GM23338 (cell line): ENCODE results near the gene ZFR2. TPM values are rescaled to one million over a fixed set of nuclear protein-coding genes. Genes with fewer than 3 reads are reported as not detected.

Experiments used
- ATAC-seq: fragments of 200-7000 bp; cut with Tn5 transposase; 3 replicates; pipeline ENCODE4 v1.9.1; 2020
- DNase-seq: peaks from one replicate; pipeline ENCODE4 v3.0.0-alpha.2; 2015; ENCODE audit warnings: low spot score
- H2AFZ ChIP-seq: fragments of 200-600 bp; sonication (generic); 2 replicates; pipeline ENCODE4 v1.8.0; 2016; ENCODE audit warnings: antibody characterized with exemption, mild to moderate bottlenecking, moderate library complexity
- H3F3A ChIP-seq: fragments of 200-600 bp; sonication (generic); replicated peaks from 2 replicates; pipeline ENCODE4 v1.8.0; 2017; ENCODE audit warnings: antibody characterized with exemption, mixed run types, low read depth
- H3K27ac ChIP-seq: fragments of 200-600 bp; sonication (generic); 2 replicates; pipeline ENCODE4 v1.6.1; 2016; ENCODE audit warnings: low read depth
- H3K27me3 ChIP-seq: fragments of 200-600 bp; sonication (generic); 2 replicates; pipeline ENCODE4 v1.8.0; 2016; ENCODE audit warnings: mild to moderate bottlenecking, mixed run types, moderate library complexity; ENCODE audit not compliant: insufficient read depth
- H3K36me3 ChIP-seq: fragments of 200-600 bp; sonication (generic); 2 replicates; pipeline ENCODE4 v1.8.0; 2016; ENCODE audit warnings: mild to moderate bottlenecking; ENCODE audit not compliant: insufficient read depth
- H3K4me1 ChIP-seq: fragments of 200-600 bp; sonication (generic); 2 replicates; pipeline ENCODE4 v1.8.0; 2016; ENCODE audit warnings: mild to moderate bottlenecking, moderate library complexity; ENCODE audit not compliant: insufficient read depth
- H3K4me2 ChIP-seq: fragments of 200-600 bp; sonication (generic); 2 replicates; pipeline ENCODE4 v1.7.1; 2017; ENCODE audit warnings: mixed run types
- H3K4me3 ChIP-seq: fragments of 200-600 bp; sonication (generic); 2 replicates; pipeline ENCODE4 v1.6.1; 2016; ENCODE audit warnings: mixed run types
- H3K79me2 ChIP-seq: fragments of 200-600 bp; sonication (generic); replicated peaks from 2 replicates; pipeline ENCODE4 v1.8.0; 2017; ENCODE audit warnings: mild to moderate bottlenecking; ENCODE audit not compliant: insufficient read depth
- H3K9me2 ChIP-seq: fragments of 200-600 bp; sonication (generic); 2 replicates; pipeline ENCODE4 v1.8.0; 2017; ENCODE audit not compliant: insufficient read depth
- H4K20me1 ChIP-seq: fragments of 200-600 bp; sonication (generic); replicated peaks from 2 replicates; pipeline ENCODE4 v1.8.0; 2017; ENCODE audit warnings: mild to moderate bottlenecking; ENCODE audit not compliant: insufficient read depth
- H3K27ac Mint-ChIP-seq: 2 replicates; pipeline ENCODE4 v1.8.0; 2020; ENCODE audit warnings: inconsistent platforms, mild to moderate bottlenecking, moderate library complexity, mixed read lengths
- H3K27me3 Mint-ChIP-seq: 3 replicates; pipeline ENCODE4 v1.8.0; 2022; ENCODE audit warnings: low read depth, mild to moderate bottlenecking, moderate library complexity, mixed read lengths, inconsistent platforms; ENCODE audit not compliant: insufficient read depth, poor library complexity
- H3K36me3 Mint-ChIP-seq: 3 replicates; pipeline ENCODE4 v1.8.0; 2021; ENCODE audit warnings: low read depth, mild to moderate bottlenecking, inconsistent platforms, moderate library complexity, mixed read lengths
- H3K4me1 Mint-ChIP-seq: 3 replicates; pipeline ENCODE4 v1.8.0; 2020; ENCODE audit warnings: mild to moderate bottlenecking, inconsistent platforms, mixed read lengths
- H3K4me3 Mint-ChIP-seq: 3 replicates; pipeline ENCODE4 v1.8.0; 2021; ENCODE audit warnings: moderate library complexity, mild to moderate bottlenecking, inconsistent platforms, mixed read lengths
- H3K9me3 Mint-ChIP-seq: 3 replicates; pipeline ENCODE4 v1.8.0; 2020; ENCODE audit warnings: moderate library complexity, mild to moderate bottlenecking, inconsistent platforms, mixed read lengths
- CREB1 ChIP-seq: fragments of 250-450 bp; sonication (Bioruptor Pico); IDR thresholded peaks from 2 replicates; pipeline ENCODE4 v1.5.0; 2020; ENCODE audit warnings: low read depth, mild to moderate bottlenecking, moderate library complexity
- EZH2 ChIP-seq: fragments of 200-600 bp; sonication (generic); IDR thresholded peaks from one replicate; pipeline ENCODE4 v1.8.0; 2017; ENCODE audit warnings: antibody characterized with exemption, mild to moderate bottlenecking, low read depth; ENCODE audit not compliant: unreplicated experiment
- EZH2phosphoT487 ChIP-seq: fragments of 200-600 bp; sonication (generic); IDR thresholded peaks from one replicate; pipeline ENCODE4 v1.8.1; 2018; ENCODE audit warnings: antibody characterized with exemption; ENCODE audit not compliant: unreplicated experiment
- JUNB ChIP-seq: IDR thresholded peaks from one replicate; pipeline ENCODE4 v1.6.1; 2016; ENCODE audit warnings: antibody characterized with exemption; ENCODE audit not compliant: unreplicated experiment
- NANOG ChIP-seq: IDR thresholded peaks from 2 replicates; pipeline ENCODE4 v1.6.1; 2016; ENCODE audit warnings: antibody characterized with exemption, borderline replicate concordance
- POLR2AphosphoS5 ChIP-seq: IDR thresholded peaks from 2 replicates; pipeline ENCODE4 v1.6.1; 2016; ENCODE audit warnings: antibody characterized with exemption, low read depth
- REST ChIP-seq: IDR thresholded peaks from one replicate; pipeline ENCODE4 v1.6.1; 2018; ENCODE audit warnings: antibody characterized with exemption; ENCODE audit not compliant: unreplicated experiment
- STAT1 ChIP-seq: IDR thresholded peaks from one replicate; pipeline ENCODE4 v1.6.1; 2016; ENCODE audit warnings: antibody characterized with exemption; ENCODE audit not compliant: unreplicated experiment
- ZNF114 ChIP-seq: fragments of 250-450 bp; sonication (Bioruptor Pico); IDR thresholded peaks from 2 replicates; pipeline ENCODE4 v1.5.0; 2020; ENCODE audit warnings: mild to moderate bottlenecking, moderate library complexity
- ZNF331 ChIP-seq: fragments of 250-450 bp; sonication (Bioruptor Pico); IDR thresholded peaks from 2 replicates; pipeline ENCODE4 v1.5.0; 2020; ENCODE audit warnings: low read depth, mild to moderate bottlenecking, moderate library complexity
- polyA plus RNA-seq: library from polyadenylated mRNA; unstranded; fragments of >200 nt; fragmentation: Nextera tagmentation; extraction: Ambion mirVana; gene quantifications from 2 replicates; pipeline ENCODE4 v1.2.1, GENCODE V29; 2016
- total RNA-seq: library from RNA; depleted of rRNA; stranded (reverse); fragments of >200 nt; shearing (Covaris generic); gene quantifications from 2 replicates; pipeline ENCODE4 v1.2.3, GENCODE V29; 2014
- TF ChIP-seq, protein P1 (sequence below), 2 experiments: fragments of 200-600 bp in 1 of 2; sonication (generic) in 1 of 2; conservative IDR thresholded peaks; 2 replicates each; pipeline versions ENCODE4 v1.5.1 to v1.6.1; 2016 to 2017; ENCODE audit warnings: antibody characterized with exemption in 2 of 2, low read depth in 2 of 2, mild to moderate bottlenecking in 2 of 2, moderate library complexity in 1 of 2

The ZFR2 gene
- total and polyA plus RNA-seq, 2 experiments from 2014 or later, result 15.8 to 31.3 TPM

- DNase-seq, result no peak
- ATAC-seq, result no peak
- no peak overlapping the region for H3K27ac Mint-ChIP-seq
Measured at GRCh38 chr19:3826163-3826562, 42.7 kb downstream of the ZFR2 start.

GRCh38 chr19:3825286-3825956 is 43.4 kb downstream of the ZFR2 start:
- H3K27me3 Mint-ChIP-seq, result peaks cover 15% of the 10 kb centered on the region
- H2AFZ ChIP-seq, result no peak overlapping the region
- H3K36me3 Mint-ChIP-seq, result no peaks in the 10 kb centered on the region
- 0 out of 2 replicates have a peak, but pooled peaks cover 6% of the 10 kb centered on the region for H3K27me3 ChIP-seq
- no peak overlapping the region; the same call in 1 of the 2 replicates for H3K27ac Mint-ChIP-seq
- DNase-seq (no peak), ATAC-seq (no peak)
- no peaks in the 10 kb centered on the region for H3K36me3 ChIP-seq
- no peaks in the 10 kb centered on the region for H3K9me3 Mint-ChIP-seq
- H4K20me1 ChIP-seq, result no peaks in the 10 kb centered on the region
- H3K79me2 ChIP-seq, result no peaks in the 10 kb centered on the region
- H3K4me3 Mint-ChIP-seq, result no peak overlapping the region
- no peaks in the 10 kb centered on the region for H3K4me1 ChIP-seq
- no peaks in the 10 kb centered on the region for H3F3A ChIP-seq
- no peaks in the 10 kb centered on the region for H3K4me1 Mint-ChIP-seq
- no peak overlapping the region for H3K4me2 ChIP-seq
- H3K27ac ChIP-seq, result no peak overlapping the region
- H3K4me3 ChIP-seq, result no peak overlapping the region
- no peaks in the 10 kb centered on the region for H3K9me2 ChIP-seq
- TF ChIP-seq EZH2, result no peak
- TF ChIP-seq, protein P1, sequence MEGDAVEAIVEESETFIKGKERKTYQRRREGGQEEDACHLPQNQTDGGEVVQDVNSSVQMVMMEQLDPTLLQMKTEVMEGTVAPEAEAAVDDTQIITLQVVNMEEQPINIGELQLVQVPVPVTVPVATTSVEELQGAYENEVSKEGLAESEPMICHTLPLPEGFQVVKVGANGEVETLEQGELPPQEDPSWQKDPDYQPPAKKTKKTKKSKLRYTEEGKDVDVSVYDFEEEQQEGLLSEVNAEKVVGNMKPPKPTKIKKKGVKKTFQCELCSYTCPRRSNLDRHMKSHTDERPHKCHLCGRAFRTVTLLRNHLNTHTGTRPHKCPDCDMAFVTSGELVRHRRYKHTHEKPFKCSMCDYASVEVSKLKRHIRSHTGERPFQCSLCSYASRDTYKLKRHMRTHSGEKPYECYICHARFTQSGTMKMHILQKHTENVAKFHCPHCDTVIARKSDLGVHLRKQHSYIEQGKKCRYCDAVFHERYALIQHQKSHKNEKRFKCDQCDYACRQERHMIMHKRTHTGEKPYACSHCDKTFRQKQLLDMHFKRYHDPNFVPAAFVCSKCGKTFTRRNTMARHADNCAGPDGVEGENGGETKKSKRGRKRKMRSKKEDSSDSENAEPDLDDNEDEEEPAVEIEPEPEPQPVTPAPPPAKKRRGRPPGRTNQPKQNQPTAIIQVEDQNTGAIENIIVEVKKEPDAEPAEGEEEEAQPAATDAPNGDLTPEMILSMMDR (conservative IDR thresholded peaks at IDR 0.05; ENCODE audit: low read depth in 2 of 2), result no peak
- TF ChIP-seq POLR2AphosphoS5, result no peak
- TF ChIP-seq EZH2phosphoT487, result no peak
- TF ChIP-seq STAT1, result no peak
- no peak for TF ChIP-seq JUNB
- no peak for TF ChIP-seq REST
- no peak for TF ChIP-seq ZNF114
- TF ChIP-seq NANOG, result no peak
- TF ChIP-seq CREB1 (CRISPR knock-in tag), result no peak

More at GRCh38 chr19:3826163-3826562, 42.7 kb downstream of the ZFR2 start:
- Mint-ChIP-seq H3K9me3 (no peaks in the 10 kb centered on the region), H3K36me3 (no peaks in the 10 kb centered on the region), H3K4me1 (no peaks in the 10 kb centered on the region), H3K27me3 (peaks cover 15% of the 10 kb centered on the region), H3K4me3 (no peak overlapping the region)
- Histone ChIP-seq H3K4me1 (no peaks in the 10 kb centered on the region), H2AFZ (no peak overlapping the region), H3F3A (no peaks in the 10 kb centered on the region), H3K9me2 (no peaks in the 10 kb centered on the region), H3K27me3 (0 out of 2 replicates have a peak, but pooled peaks cover 6% of the 10 kb centered on the region), H3K4me2 (no peak overlapping the region), H3K4me3 (no peak overlapping the region), H3K36me3 (no peaks in the 10 kb centered on the region), H3K79me2 (no peaks in the 10 kb centered on the region), H4K20me1 (no peaks in the 10 kb centered on the region), H3K27ac (no peak overlapping the region)
- no peak for TF ChIP-seq ZNF331 (CRISPR knock-in tag)
- TF ChIP-seq CREB1 (CRISPR knock-in tag), result no peak
- TF ChIP-seq STAT1, result no peak
